Endothelial cell (in vitro differentiated cells): Measurements from ENCODE around the gene SRC. TPM values are rescaled to one million over a fixed set of nuclear protein-coding genes. Genes with fewer than 3 reads are reported as not detected.
A peak's percentile ranks its signal among the peaks of the same experiment; 100 is the strongest.

Experiments used
- DNase-seq: peaks from one replicate; pipeline ENCODE4 v3.0.0; 2021; ENCODE audit warnings: low spot score
- H3K27ac Mint-ChIP-seq: one replicate; pipeline ENCODE4 v1.8.0; 2021; ENCODE audit warnings: mixed read lengths, inconsistent platforms; ENCODE audit not compliant: unreplicated experiment
- H3K27me3 Mint-ChIP-seq: one replicate; pipeline ENCODE4 v1.8.0; 2021; ENCODE audit warnings: mild to moderate bottlenecking, moderate library complexity, mixed read lengths, inconsistent platforms; ENCODE audit not compliant: unreplicated experiment
- H3K36me3 Mint-ChIP-seq: one replicate; pipeline ENCODE4 v1.8.0; 2021; ENCODE audit warnings: mild to moderate bottlenecking, low read depth, mixed read lengths, inconsistent platforms; ENCODE audit not compliant: unreplicated experiment
- H3K4me1 Mint-ChIP-seq: one replicate; pipeline ENCODE4 v1.8.0; 2021; ENCODE audit warnings: mild to moderate bottlenecking, mixed read lengths, inconsistent platforms; ENCODE audit not compliant: unreplicated experiment
- H3K4me3 Mint-ChIP-seq: one replicate; pipeline ENCODE4 v1.8.0; 2021; ENCODE audit warnings: mild to moderate bottlenecking, mixed read lengths, inconsistent platforms; ENCODE audit not compliant: unreplicated experiment
- H3K9me3 Mint-ChIP-seq: one replicate; pipeline ENCODE4 v1.8.0; 2021; ENCODE audit warnings: mixed read lengths, inconsistent platforms; ENCODE audit not compliant: unreplicated experiment
- CTCF ChIP-seq: fragments of 200-600 bp; sonication (generic); IDR thresholded peaks from one replicate; pipeline ENCODE4 v1.5.0; 2021; ENCODE audit warnings: antibody characterized with exemption; ENCODE audit not compliant: unreplicated experiment
- total RNA-seq: library from RNA; stranded (reverse); fragmentation: NEBNext Ultra II Directional; extraction: Animal tissue kit (Norgen Biotek cat#: 25700); gene quantifications from one replicate; pipeline ENCODE4 v1.2.1, GENCODE V29; 2021; ENCODE audit not compliant: unreplicated experiment

Gene SRC
- total RNA-seq, 1 donor from 2014 or later, result 60.8 TPM

GRCh38 chr20:37347891-37348791, 2.2 kb downstream of the SRC start:
- DNase-seq, result no peak
- Mint-ChIP-seq H3K4me3 (peak overlapping the region; percentile 87), H3K36me3 (peaks cover 20% of the 10 kb centered on the region), H3K9me3 (no peaks in the 10 kb centered on the region), H3K4me1 (peaks cover 52% of the 10 kb centered on the region), H3K27me3 (peaks cover 9% of the 10 kb centered on the region), H3K27ac (peak overlapping the region; percentile 3)
- TF ChIP-seq CTCF, result no peak

- Mint-ChIP-seq H3K36me3 (peaks cover 24% of the 10 kb centered on the region), H3K4me1 (peaks cover 52% of the 10 kb centered on the region), H3K4me3 (peak overlapping the region; percentile 85), H3K27ac (peak overlapping the region; percentile 79), H3K9me3 (no peaks in the 10 kb centered on the region), H3K27me3 (peaks cover 9% of the 10 kb centered on the region)
- TF ChIP-seq CTCF, result no peak
- no peak for DNase-seq
Measured at GRCh38 chr20:37348792-37349516, 3.0 kb downstream of the SRC start.

- no peak for DNase-seq
- peaks cover 52% of the 10 kb centered on the region for H3K4me1 Mint-ChIP-seq
- TF ChIP-seq CTCF, result no peak
- H3K27ac Mint-ChIP-seq, result peak overlapping the region; percentile 71
- H3K9me3 Mint-ChIP-seq, result no peaks in the 10 kb centered on the region
- no peak overlapping the region for H3K4me3 Mint-ChIP-seq
- H3K36me3 Mint-ChIP-seq, result peaks cover 24% of the 10 kb centered on the region
- H3K27me3 Mint-ChIP-seq, result peaks cover 6% of the 10 kb centered on the region
Measured at GRCh38 chr20:37349517-37350491, 3.9 kb downstream of the SRC start.

GRCh38 chr20:37350649-37351574, 5.0 kb downstream of the SRC start:
- peaks cover 8% of the 10 kb centered on the region for H3K27me3 Mint-ChIP-seq
- peak overlapping the region; percentile 21 for H3K4me3 Mint-ChIP-seq
- H3K9me3 Mint-ChIP-seq, result no peaks in the 10 kb centered on the region
- no peak for DNase-seq
- peaks cover 56% of the 10 kb centered on the region for H3K4me1 Mint-ChIP-seq
- TF ChIP-seq CTCF, result no peak
- peaks cover 27% of the 10 kb centered on the region for H3K36me3 Mint-ChIP-seq
- H3K27ac Mint-ChIP-seq, result peak overlapping the region; percentile 57
